Pancreas (tissue), 10 donors: ENCODE data around the gene FKTN. TPM values are rescaled to one million over a fixed set of nuclear protein-coding genes. Genes with fewer than 3 reads are reported as not detected.
A peak's percentile ranks its signal among the peaks of the same experiment; 100 is the strongest.

Experiments
- ATAC-seq, 4 donors: fragments of 200-7000 bp; cut with Tn5 transposase; one replicate each; pipeline versions ENCODE4 v1.8.0 to v1.9.1; 2020; ENCODE audit warnings: mild to moderate bottlenecking in 4 of 4, moderate library complexity in 4 of 4
- DNase-seq, 6 donors: peaks; one replicate each; pipeline ENCODE4 v3.0.0-alpha.2; 2020
- FAIRE-seq: peaks from 2 replicates; lab custom pipeline; 2012; peaks lifted over from hg19 to GRCh38; lab: Jason Lieb, UNC
- H3K27ac ChIP-seq, 4 donors: fragments of 200-600 bp; sonication (generic); 1 replicate in 3 of 4; 2 replicates in 1 of 4; pipeline versions ENCODE4 v1.5.0 to v1.8.0; 2020
- H3K27me3 ChIP-seq, 4 donors: fragments of 200-600 bp; one replicate each; pipeline ENCODE4 v1.8.0; 2021
- H3K36me3 ChIP-seq, 3 donors: fragments of 200-600 bp; sonication (generic) in 1 of 3; one replicate each; pipeline versions ENCODE4 v1.5.0 to v1.8.0; 2020 to 2021
- H3K4me1 ChIP-seq, 3 donors: fragments of 200-600 bp; one replicate each; pipeline ENCODE4 v1.8.0; 2021
- H3K4me3 ChIP-seq, 4 donors: fragments of 200-600 bp; sonication (generic) in 2 of 4; one replicate each; pipeline versions ENCODE4 v1.5.0 to v1.8.0; 2020 to 2021
- H3K9me3 ChIP-seq, 4 donors: fragments of 200-600 bp; one replicate each; pipeline ENCODE4 v1.8.0; 2021
- WGBS, 2 donors: extraction: QIAGEN DNeasy Blood & Tissue Kit; methylation state at CpG; one replicate each; pipeline ENCODE4 v1.1.7; 2013; 5-methylcytosine and 5-hydroxymethylcytosine counted together
- intact Hi-C, 3 donors: fragments of 100-400 bp; cut with DNase I; formaldehyde crosslinking; loops; one replicate each; pipeline versions ENCODE4 v1.11.1 to v1.14.2; 2022
- polyA plus RNA-seq, 2 donors: library from polyadenylated mRNA; stranded (reverse); fragments of 200-250 nt; gene quantifications; one replicate each; pipeline ENCODE4 v1.2.3, GENCODE V29; 2013
- total RNA-seq, 6 donors: library from RNA; stranded (reverse); fragmentation: NEBNext Ultra II Directional in 4 of 6; extraction: Animal tissue kit (Norgen Biotek cat#: 25700) in 4 of 6; gene quantifications; one replicate each; pipeline versions ENCODE4 v1.2.1 to v1.2.4, GENCODE V29; 2021 to 2023
- TF ChIP-seq, protein P1 (sequence below), 4 donors: fragments of 200-600 bp; sonication (generic) in 3 of 4; IDR thresholded peaks; one replicate each; pipeline versions ENCODE4 v1.5.0 to v1.8.0; 2021; ENCODE audit warnings: antibody characterized with exemption in 4 of 4
- donor health status: healthy with polysubstance abuse.
- donor health status: DM: no; HTN: no; CAD: no; lungs with moderate emphysema.
- donor health status: DM: no; HTN: no; CAD: no.
- donor health status: control.
- donor health status: control.
- donor health status: Bipolar disorder and iron deficiency.
- donor health status: DM: yes; HTN: yes; CAD: no.
- donor health status: DM: no; HTN: no; CAD: no.
- donor health status: DM: no; HTN: no; CAD: no.
- donor health status: DM: yes; HTN: yes; CAD: no.

FKTN gene
- total and polyA plus RNA-seq, 8 donors, result 3.7 to 10.6 (median 7.7) TPM

DNA sequence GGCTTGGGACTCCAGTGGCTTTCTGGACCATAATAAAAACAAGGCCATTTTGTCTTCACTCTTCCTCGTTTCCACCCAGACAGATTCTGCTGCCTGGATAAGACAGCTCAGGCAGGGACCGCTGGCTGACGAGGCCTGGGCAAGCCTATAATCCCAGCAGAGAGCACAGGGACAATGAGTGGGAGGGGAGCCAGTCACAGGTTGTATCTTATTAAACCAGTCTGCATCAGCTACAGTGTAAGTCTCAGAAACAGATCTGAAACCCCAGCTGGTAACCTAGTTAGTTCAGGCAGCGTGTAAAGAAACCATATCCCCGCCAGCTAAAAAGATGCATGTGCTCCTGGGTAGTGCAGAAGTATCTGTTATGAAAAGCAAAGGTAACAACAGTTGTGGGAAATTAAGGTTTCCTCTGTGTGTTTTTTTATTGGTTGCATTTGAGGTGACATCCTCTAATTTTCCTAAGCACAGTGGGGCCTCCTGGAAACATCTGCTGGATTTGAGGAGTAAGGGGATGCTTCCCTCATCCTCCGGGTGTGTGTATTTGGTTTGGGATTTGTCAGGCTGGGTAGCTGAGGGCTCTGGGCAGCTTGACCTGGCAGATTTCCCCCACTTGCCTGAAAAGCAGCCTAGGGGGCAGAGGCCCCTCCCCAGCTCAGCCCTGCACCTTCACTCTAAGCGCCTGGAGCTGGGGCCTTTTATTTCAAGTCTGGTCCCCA is 89.1 kb downstream of the FKTN start:
- H3K9me3 ChIP-seq, result no peaks in the 10 kb centered on the region
- no peaks in the 10 kb centered on the region for H3K27me3 ChIP-seq
- ATAC-seq (no peak), DNase-seq (no peak), FAIRE-seq (no peak)
- no peaks in the 10 kb centered on the region for H3K36me3 ChIP-seq
- no peak overlapping the region for H3K27ac ChIP-seq
- H3K4me1 ChIP-seq, result no peaks in the 10 kb centered on the region
- H3K4me3 ChIP-seq, result no peak overlapping the region
- 88% methylated on average over 7 of the region's 7 CpGs for WGBS, 2 donors
- TF ChIP-seq, protein P1, sequence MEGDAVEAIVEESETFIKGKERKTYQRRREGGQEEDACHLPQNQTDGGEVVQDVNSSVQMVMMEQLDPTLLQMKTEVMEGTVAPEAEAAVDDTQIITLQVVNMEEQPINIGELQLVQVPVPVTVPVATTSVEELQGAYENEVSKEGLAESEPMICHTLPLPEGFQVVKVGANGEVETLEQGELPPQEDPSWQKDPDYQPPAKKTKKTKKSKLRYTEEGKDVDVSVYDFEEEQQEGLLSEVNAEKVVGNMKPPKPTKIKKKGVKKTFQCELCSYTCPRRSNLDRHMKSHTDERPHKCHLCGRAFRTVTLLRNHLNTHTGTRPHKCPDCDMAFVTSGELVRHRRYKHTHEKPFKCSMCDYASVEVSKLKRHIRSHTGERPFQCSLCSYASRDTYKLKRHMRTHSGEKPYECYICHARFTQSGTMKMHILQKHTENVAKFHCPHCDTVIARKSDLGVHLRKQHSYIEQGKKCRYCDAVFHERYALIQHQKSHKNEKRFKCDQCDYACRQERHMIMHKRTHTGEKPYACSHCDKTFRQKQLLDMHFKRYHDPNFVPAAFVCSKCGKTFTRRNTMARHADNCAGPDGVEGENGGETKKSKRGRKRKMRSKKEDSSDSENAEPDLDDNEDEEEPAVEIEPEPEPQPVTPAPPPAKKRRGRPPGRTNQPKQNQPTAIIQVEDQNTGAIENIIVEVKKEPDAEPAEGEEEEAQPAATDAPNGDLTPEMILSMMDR (IDR thresholded peaks at IDR 0.05), result no peak
- intact Hi-C loops, result no loop called here

DNA sequence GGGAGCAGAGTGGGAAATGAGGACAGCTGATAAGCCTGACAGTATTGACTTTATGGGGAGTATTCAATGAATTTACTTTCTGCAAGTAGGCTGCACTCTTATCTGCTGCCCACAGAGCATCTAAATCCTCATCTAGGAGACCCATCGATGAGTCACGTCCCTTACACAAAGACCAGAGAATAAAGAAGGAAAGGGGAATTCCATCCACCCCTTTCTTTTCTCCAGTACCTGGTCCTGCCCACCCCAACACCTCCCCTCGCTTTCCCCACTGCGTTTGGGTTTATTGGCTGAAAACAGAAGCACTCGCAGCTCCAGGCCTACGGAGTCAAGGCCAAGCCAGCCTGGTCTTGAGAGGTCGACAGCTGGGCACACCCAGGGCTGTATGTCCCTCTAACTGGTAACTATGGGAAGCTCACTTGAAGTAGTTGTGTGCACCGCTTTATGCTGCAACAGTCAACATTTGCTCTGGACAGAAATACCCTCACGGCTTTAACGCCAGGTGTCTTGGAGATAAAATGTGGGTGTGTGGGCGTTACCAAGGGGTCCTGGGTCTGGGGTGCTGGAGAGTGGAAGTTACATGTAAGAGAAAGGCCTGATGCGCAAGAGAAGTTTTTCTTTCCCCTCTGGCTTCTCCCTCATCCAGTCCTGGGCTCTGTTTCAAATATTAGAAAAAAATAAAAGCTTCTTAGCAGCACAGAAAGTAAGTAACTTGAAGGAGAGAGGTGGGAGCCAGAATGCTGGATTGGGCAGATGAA is 89.8 kb downstream of the FKTN start:
- FAIRE-seq (no peak), DNase-seq (no peak), ATAC-seq (no peak)
- WGBS, 2 donors, result 64 to 65% methylated on average over 12 of the region's 12 CpGs
- Histone ChIP-seq H3K4me3 (no peak overlapping the region), H3K27me3 (no peaks in the 10 kb centered on the region), H3K27ac (no peak overlapping the region), H3K9me3 (no peaks in the 10 kb centered on the region), H3K36me3 (no peaks in the 10 kb centered on the region), H3K4me1 (no peaks in the 10 kb centered on the region)
- TF ChIP-seq, protein P1 (IDR thresholded peaks at IDR 0.05), result no peak
- intact Hi-C loops, result no loop called here

DNA sequence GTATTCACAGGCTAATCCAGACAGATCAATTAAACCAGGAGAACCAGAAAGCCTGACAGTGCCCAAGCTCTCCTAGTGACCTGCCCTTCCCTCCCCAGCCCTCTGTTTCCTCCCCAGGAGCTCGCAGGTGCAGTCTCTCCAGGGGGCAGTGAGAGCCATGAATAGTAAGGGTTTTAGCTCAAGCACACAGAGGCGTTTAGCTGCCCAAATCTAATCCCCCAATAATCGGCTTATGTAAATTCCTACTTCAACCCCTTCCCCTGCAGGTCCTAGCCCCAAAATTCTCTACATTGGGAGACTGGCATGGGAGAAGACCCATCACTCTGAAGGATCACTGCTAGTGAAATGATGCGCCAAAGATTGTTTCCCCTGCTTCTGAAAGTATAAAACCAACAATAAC is 93.9 kb downstream of the FKTN start:
- DNase-seq (no peak), ATAC-seq (no peak), FAIRE-seq (no peak)
- intact Hi-C loops, result no loop called here
- Histone ChIP-seq H3K4me1 (no peaks in the 10 kb centered on the region), H3K36me3 (no peaks in the 10 kb centered on the region), H3K27me3 (peaks cover 0 to 6% (median 0%) of the 10 kb centered on the region in 4 donors), H3K4me3 (no peak overlapping the region), H3K9me3 (no peaks in the 10 kb centered on the region), H3K27ac (no peak overlapping the region)
- WGBS, 2 donors, result 54 to 64% methylated on average over 4 of the region's 4 CpGs
- TF ChIP-seq, protein P1 (IDR thresholded peaks at IDR 0.05), result no peak

DNA sequence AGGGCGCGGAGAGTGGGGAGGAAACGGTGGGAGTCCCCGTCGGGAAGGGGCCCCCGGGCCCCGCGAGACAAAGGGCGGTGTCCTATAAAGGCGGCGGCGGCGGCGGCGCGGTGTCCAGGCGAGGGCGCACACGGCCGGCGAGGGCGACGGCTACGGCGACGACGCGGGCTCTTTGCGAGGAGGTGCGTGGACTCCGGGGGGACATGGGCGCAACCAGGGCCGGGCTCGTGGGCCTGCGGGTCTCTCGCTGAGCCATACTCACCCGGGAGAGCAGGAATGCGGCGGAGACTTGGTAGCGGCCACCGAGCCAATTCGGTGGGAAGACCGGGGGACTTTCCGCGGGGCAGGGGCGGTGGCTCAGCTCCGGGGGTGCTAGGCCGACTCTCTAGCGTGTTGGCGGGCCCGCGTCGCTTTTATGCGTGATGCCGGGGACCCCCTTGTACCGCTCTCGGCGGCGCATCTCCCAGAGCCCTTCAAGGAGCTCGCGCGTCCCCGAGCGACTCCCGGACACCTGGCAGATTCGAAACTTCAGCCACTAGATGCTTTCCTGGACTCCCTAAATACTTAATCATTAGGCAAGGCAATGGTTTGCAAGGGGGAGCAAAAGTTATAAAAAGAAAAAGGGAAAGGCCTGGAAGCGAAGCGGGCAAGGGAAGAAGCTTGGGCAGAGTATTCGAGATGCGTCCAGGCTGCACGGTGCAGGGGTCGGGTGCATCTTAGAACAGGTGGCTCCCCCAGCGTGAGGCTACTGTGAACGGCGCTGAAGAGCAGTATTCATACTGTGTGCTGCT is 98.4 kb downstream of the FKTN start:
- intact Hi-C loops, result no loop called here

More for the DNA sequence above, 98.4 kb downstream of the FKTN start:
- FAIRE-seq, result no peak
- H3K4me1 ChIP-seq, result no peaks in the 10 kb centered on the region
- H3K27ac ChIP-seq, result no peak overlapping the region
- WGBS, 2 donors, result 2% methylated on average over 71 to 75 of the region's 75 CpGs
- peak in 4 of 6 donors; percentile 13 to 80 (median 48) for DNase-seq
- no peaks in the 10 kb centered on the region for H3K36me3 ChIP-seq
- H3K9me3 ChIP-seq, result no peaks in the 10 kb centered on the region
- peaks cover 0 to 13% (median 0%) of the 10 kb centered on the region in 4 donors for H3K27me3 ChIP-seq
- ATAC-seq, result peak; percentile 69 to 96 (median 92)
- H3K4me3 ChIP-seq, result peak overlapping the region; percentile 14 to 58 (median 35)
- TF ChIP-seq, protein P1 (IDR thresholded peaks at IDR 0.05), result peak in 1 of 4 donors; percentile 15
